ENCODE data around the gene IREB2. TPM values are rescaled to one million over a fixed set of nuclear protein-coding genes. Genes with fewer than 3 reads are reported as not detected.
A peak's percentile ranks its signal among the peaks of the same experiment; 100 is the strongest.

IREB2 gene
- total RNA-seq, 6 donors from 2014 or later, result 26.8 to 51.3 (median 40.8) TPM

- Histone ChIP-seq H3K9me3 (no peaks in the 10 kb centered on the region), H3K27me3 (no peaks in the 10 kb centered on the region), H3K36me3 (no peaks in the 10 kb centered on the region), H3K4me3 (no peak overlapping the region), H3K27ac (no peak overlapping the region), H3K4me1 (peaks cover 0 to 3% (median 0%) of the 10 kb centered on the region in 4 donors)
- 30 to 31% methylated on average over 1 of the region's 1 CpG for WGBS, 2 donors
- ATAC-seq (ENCODE audit: low FRiP score in 2 of 2), result no peak
- no peak for TF ChIP-seq POLR2AphosphoS5 (IDR thresholded peaks at IDR 0.05)
- TF ChIP-seq POLR2A (IDR thresholded peaks at IDR 0.05), result no peak
- TF ChIP-seq CTCF (IDR thresholded peaks at IDR 0.05), result no peak
- no peak for TF ChIP-seq EP300 (IDR thresholded peaks at IDR 0.05)
- no peak for DNase-seq
These were observed 12.4 kb upstream of the IREB2 start for GRCh38 chr15:78425643-78426042.

- TF ChIP-seq POLR2A (IDR thresholded peaks at IDR 0.05), result no peak
- Histone ChIP-seq H3K27ac (no peak overlapping the region), H3K4me3 (no peak overlapping the region), H3K9me3 (no peaks in the 10 kb centered on the region), H3K4me1 (peaks cover 0 to 3% (median 0%) of the 10 kb centered on the region in 4 donors), H3K27me3 (no peaks in the 10 kb centered on the region), H3K36me3 (no peaks in the 10 kb centered on the region)
- WGBS, 2 donors, result 78 to 83% methylated on average over 5 of the region's 5 CpGs
- DNase-seq (no peak), ATAC-seq (ENCODE audit: low FRiP score in 2 of 2) (no peak)
These were observed 11.7 kb upstream of the IREB2 start for GRCh38 chr15:78426300-78426699.

GRCh38 chr15:78427953-78428352, 10.1 kb upstream of the IREB2 start:
- no peak overlapping the region for H3K4me3 ChIP-seq
- H3K9me3 ChIP-seq, result no peaks in the 10 kb centered on the region
- ATAC-seq (ENCODE audit: low FRiP score in 2 of 2) (no peak), DNase-seq (no peak)
- no peaks in the 10 kb centered on the region for H3K36me3 ChIP-seq
- no peaks in the 10 kb centered on the region for H3K27me3 ChIP-seq
- no peak for TF ChIP-seq EP300 (IDR thresholded peaks at IDR 0.05)
- no peak for TF ChIP-seq POLR2A (IDR thresholded peaks at IDR 0.05)
- TF ChIP-seq POLR2AphosphoS5 (IDR thresholded peaks at IDR 0.05), result no peak
- TF ChIP-seq CTCF (IDR thresholded peaks at IDR 0.05), result no peak
- peaks cover 0 to 3% (median 0%) of the 10 kb centered on the region in 4 donors for H3K4me1 ChIP-seq
- no peak overlapping the region for H3K27ac ChIP-seq

GRCh38 chr15:78429477-78429876, 8.5 kb upstream of the IREB2 start:
- H3K4me3 ChIP-seq, result no peak overlapping the region
- H3K36me3 ChIP-seq, result no peaks in the 10 kb centered on the region
- no peak overlapping the region for H3K27ac ChIP-seq
- DNase-seq (peak in 1 of 2 donors; percentile 29), ATAC-seq (ENCODE audit: low FRiP score in 2 of 2) (no peak)
- 52 to 58% methylated on average over 2 of the region's 2 CpGs for WGBS, 2 donors
- H3K9me3 ChIP-seq, result no peaks in the 10 kb centered on the region
- no peak for TF ChIP-seq CTCF (IDR thresholded peaks at IDR 0.05)
- TF ChIP-seq EP300 (IDR thresholded peaks at IDR 0.05), result no peak
- no peak for TF ChIP-seq POLR2A (IDR thresholded peaks at IDR 0.05)
- TF ChIP-seq POLR2AphosphoS5 (IDR thresholded peaks at IDR 0.05), result no peak
- H3K27me3 ChIP-seq, result no peaks in the 10 kb centered on the region
- peaks cover 0 to 3% (median 0%) of the 10 kb centered on the region in 4 donors for H3K4me1 ChIP-seq

GRCh38 chr15:78431955-78432354, 6.1 kb upstream of the IREB2 start:
- Histone ChIP-seq H3K9me3 (no peaks in the 10 kb centered on the region), H3K4me3 (no peak overlapping the region), H3K27ac (no peak overlapping the region), H3K4me1 (peaks cover under 1 to 2% (median 1%) of the 10 kb centered on the region in 4 donors), H3K27me3 (no peaks in the 10 kb centered on the region), H3K36me3 (no peaks in the 10 kb centered on the region)
- TF ChIP-seq POLR2A (IDR thresholded peaks at IDR 0.05) (no peak), CTCF (IDR thresholded peaks at IDR 0.05) (no peak), POLR2AphosphoS5 (IDR thresholded peaks at IDR 0.05) (no peak), EP300 (IDR thresholded peaks at IDR 0.05) (no peak)
- ATAC-seq (ENCODE audit: low FRiP score in 2 of 2) (no peak), DNase-seq (no peak)
- WGBS, 2 donors, result 30 to 35% methylated on average over 1 of the region's 1 CpG

All from upper lobe of left lung (tissue), 6 donors.